WTC11 (cell line): ENCODE results near the gene AKAP13. TPM values are rescaled to one million over a fixed set of nuclear protein-coding genes. Genes with fewer than 3 reads are reported as not detected.
A peak's percentile ranks its signal among the peaks of the same experiment; 100 is the strongest.
"Not testable (repeated sequence)": the region's sequence is repeated elsewhere in the genome, so short reads cannot be mapped to it uniquely, and the experiment has no call there.

Source experiments
- ATAC-seq: fragments of 200-7000 bp; cut with Tn5 transposase; 2 replicates; pipeline ENCODE4 v1.10.0; 2021; ENCODE audit warnings: mild to moderate bottlenecking, moderate library complexity
- CTCF ChIA-PET: fragments of 300-600 bp; sonication (Branson Sonifier 250); formaldehyde crosslinking; loops from one replicate; lab custom pipeline; 2021; ENCODE audit warnings: antibody characterized with exemption; lab: Charles Lee
- POLR2A ChIA-PET: fragments of 350-600 bp; sonication (Branson Sonifier 250); formaldehyde crosslinking; loops from one replicate; lab custom pipeline; 2021; ENCODE audit warnings: antibody characterized with exemption; lab: Charles Lee
- DNase-seq: peaks from one replicate; pipeline ENCODE4 v3.0.0; 2021; ENCODE audit warnings: low spot score
- H3K27ac Mint-ChIP-seq: 2 replicates; pipeline ENCODE4 v1.8.0; 2021; ENCODE audit warnings: mixed read lengths
- H3K27me3 Mint-ChIP-seq: 2 replicates; pipeline ENCODE4 v1.8.0; 2021; ENCODE audit warnings: low read depth, mild to moderate bottlenecking, moderate library complexity, mixed read lengths
- H3K36me3 Mint-ChIP-seq: 2 replicates; pipeline ENCODE4 v1.8.0; 2021; ENCODE audit warnings: mixed read lengths
- H3K4me1 Mint-ChIP-seq: 2 replicates; pipeline ENCODE4 v1.8.0; 2022; ENCODE audit warnings: mixed read lengths
- H3K4me3 Mint-ChIP-seq: 2 replicates; pipeline ENCODE4 v1.8.0; 2021; ENCODE audit warnings: mild to moderate bottlenecking, moderate library complexity, mixed read lengths
- H3K9me3 Mint-ChIP-seq: 2 replicates; pipeline ENCODE4 v1.8.0; 2021; ENCODE audit warnings: mixed read lengths
- ATF1 ChIP-seq: sonication (generic); formaldehyde crosslinking; IDR thresholded peaks from 2 replicates; pipeline ENCODE4 v1.8.1; 2023; ENCODE audit warnings: mild to moderate bottlenecking, moderate library complexity, missing genetic modification reagents
- ATF3 ChIP-seq: sonication (generic); formaldehyde crosslinking; conservative IDR thresholded peaks from 2 replicates; pipeline ENCODE4 v1.8.1; 2022; ENCODE audit warnings: mild to moderate bottlenecking, missing genetic modification reagents
- CREB1 ChIP-seq: sonication (generic); formaldehyde crosslinking; IDR thresholded peaks from 2 replicates; pipeline ENCODE4 v1.8.0; 2023; ENCODE audit warnings: mild to moderate bottlenecking, missing genetic modification reagents
- E2F5 ChIP-seq: sonication (generic); formaldehyde crosslinking; IDR thresholded peaks from 2 replicates; pipeline ENCODE4 v1.8.1; 2022; ENCODE audit warnings: mild to moderate bottlenecking, moderate library complexity, missing genetic modification reagents
- ESRRA ChIP-seq: sonication (generic); formaldehyde crosslinking; IDR thresholded peaks from 2 replicates; pipeline ENCODE4 v1.8.1; 2022; ENCODE audit warnings: mild to moderate bottlenecking, missing genetic modification reagents, borderline replicate concordance
- FOXJ3 ChIP-seq: sonication (generic); formaldehyde crosslinking; IDR thresholded peaks from 2 replicates; pipeline ENCODE4 v1.9.0; 2021; ENCODE audit warnings: missing genetic modification reagents, mild to moderate bottlenecking, borderline replicate concordance
- GABPB1 ChIP-seq: sonication (generic); formaldehyde crosslinking; IDR thresholded peaks from 2 replicates; pipeline ENCODE4 v1.8.1; 2023; ENCODE audit warnings: mild to moderate bottlenecking, missing genetic modification reagents
- HMGA2 ChIP-seq: fragments of 250-450 bp; sonication (Bioruptor Pico); IDR thresholded peaks from 2 replicates; pipeline ENCODE4 v1.4.0; 2021; ENCODE audit warnings: mild to moderate bottlenecking, moderate library complexity
- MXD4 ChIP-seq: fragments of 250-450 bp; sonication (Bioruptor Pico); IDR thresholded peaks from 2 replicates; pipeline ENCODE4 v1.8.0; 2021; ENCODE audit warnings: mild to moderate bottlenecking, moderate library complexity, borderline replicate concordance
- MYBL2 ChIP-seq: sonication (generic); formaldehyde crosslinking; IDR thresholded peaks from 2 replicates; pipeline ENCODE4 v1.8.1; 2023; ENCODE audit warnings: mild to moderate bottlenecking, moderate library complexity, missing genetic modification reagents
- NFATC4 ChIP-seq: fragments of 250-450 bp; sonication (Bioruptor Pico); IDR thresholded peaks from 2 replicates; pipeline ENCODE4 v1.9.0; 2021; ENCODE audit warnings: mild to moderate bottlenecking
- PRRX2 ChIP-seq: fragments of 250-450 bp; sonication (Bioruptor Pico); IDR thresholded peaks from 2 replicates; pipeline ENCODE4 v1.8.0; 2021; ENCODE audit warnings: mild to moderate bottlenecking
- SP1 ChIP-seq: sonication (generic); formaldehyde crosslinking; conservative IDR thresholded peaks from 2 replicates; pipeline ENCODE4 v1.8.1; 2022; ENCODE audit warnings: missing genetic modification reagents
- ZNF138 ChIP-seq: sonication (generic); formaldehyde crosslinking; conservative IDR thresholded peaks from 2 replicates; pipeline ENCODE4 v1.8.1; 2022; ENCODE audit warnings: mild to moderate bottlenecking, moderate library complexity, missing genetic modification reagents
- ZNF396 ChIP-seq: fragments of 250-450 bp; sonication (Bioruptor Pico); IDR thresholded peaks from 2 replicates; pipeline ENCODE4 v1.8.0; 2021; ENCODE audit warnings: mild to moderate bottlenecking, moderate library complexity, borderline replicate concordance
- ZNF416 ChIP-seq: fragments of 250-450 bp; sonication (Bioruptor Pico); IDR thresholded peaks from 2 replicates; pipeline ENCODE4 v1.9.0; 2021; ENCODE audit warnings: mild to moderate bottlenecking, inconsistent platforms
- ZNF423 ChIP-seq: fragments of 250-450 bp; sonication (Bioruptor Pico); IDR thresholded peaks from 2 replicates; pipeline ENCODE4 v2.1.2; 2022; ENCODE audit warnings: mild to moderate bottlenecking, moderate library complexity
- total RNA-seq: library from RNA; stranded (reverse); gene quantifications from 3 replicates; pipeline ENCODE4 v1.2.3, GENCODE V29; 2021
- TF ChIP-seq, protein P1 (sequence below): fragments of 250-450 bp; sonication (Bioruptor Pico); IDR thresholded peaks from 2 replicates; pipeline ENCODE4 v1.8.0; 2021; ENCODE audit warnings: mild to moderate bottlenecking
- TF ChIP-seq, protein P2 (sequence below): sonication (generic); formaldehyde crosslinking; IDR thresholded peaks from 2 replicates; pipeline ENCODE4 v1.8.1; 2023; ENCODE audit warnings: mild to moderate bottlenecking, missing genetic modification reagents, moderate library complexity
- TF ChIP-seq, protein P3 (sequence below): sonication (generic); formaldehyde crosslinking; IDR thresholded peaks from 2 replicates; pipeline ENCODE4 v1.8.0; 2023; ENCODE audit warnings: mild to moderate bottlenecking, missing genetic modification reagents
- TF ChIP-seq, protein P4 (sequence below): fragments of 200-600 bp; IDR thresholded peaks from 2 replicates; pipeline ENCODE4 v1.8.0; 2022; ENCODE audit warnings: antibody characterized with exemption

Gene AKAP13
- total RNA-seq, 1 experiment from 2014 or later, result 50.3 TPM

DNA sequence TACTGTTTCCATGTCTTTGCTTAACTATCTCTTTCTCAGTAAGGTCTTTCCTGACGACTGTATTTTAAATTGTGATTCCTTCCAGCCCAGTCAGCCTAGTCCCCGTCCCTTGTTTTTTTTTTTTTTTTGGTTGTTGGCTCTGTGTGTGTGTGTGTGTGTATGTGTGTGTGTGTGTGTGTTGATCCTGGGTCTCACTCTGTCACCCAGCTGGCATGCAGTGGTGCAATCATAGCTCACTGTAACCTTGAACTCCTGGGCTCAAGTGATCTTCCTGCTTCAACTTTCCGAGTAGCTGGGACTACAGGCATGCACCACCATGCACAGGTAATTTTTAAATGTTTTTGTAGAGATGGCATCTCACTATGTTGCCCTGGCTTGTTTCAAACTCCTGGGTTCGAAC, 31.3 kb upstream of the AKAP13 start:
- POLR2A ChIA-PET, ATAC-seq, H3K36me3 Mint-ChIP-seq, H3K4me3 Mint-ChIP-seq, H3K27me3 Mint-ChIP-seq, H3K4me1 Mint-ChIP-seq, H3K27ac Mint-ChIP-seq, DNase-seq, H3K9me3 Mint-ChIP-seq: not testable (repeated sequence)
- CTCF ChIA-PET, result interaction anchor here (0.6 kb wide), 1 partner anchor 32 kb away, joined by 3 read pairs; no protein-coding TSS in a partner anchor
- peak; percentile 69; the same call in 1 of the 2 replicates for TF ChIP-seq GABPB1 (CRISPR knock-in tag)

GRCh38 chr15:85350395-85350794, 30.0 kb upstream of the AKAP13 start:
- CTCF ChIA-PET, result no interaction called here
- Mint-ChIP-seq H3K4me3 (no peak overlapping the region), H3K9me3 (no peaks in the 10 kb centered on the region; the same call in 1 of the 2 replicates)
- TF ChIP-seq ZNF423 (CRISPR knock-in tag) (no peak), SP1 (no peak), PRRX2 (CRISPR knock-in tag) (no peak), ZNF138 (CRISPR knock-in tag) (no peak), ZNF416 (CRISPR knock-in tag) (no peak), HMGA2 (no peak), ZNF396 (CRISPR knock-in tag) (no peak)
- TF ChIP-seq, protein P1, sequence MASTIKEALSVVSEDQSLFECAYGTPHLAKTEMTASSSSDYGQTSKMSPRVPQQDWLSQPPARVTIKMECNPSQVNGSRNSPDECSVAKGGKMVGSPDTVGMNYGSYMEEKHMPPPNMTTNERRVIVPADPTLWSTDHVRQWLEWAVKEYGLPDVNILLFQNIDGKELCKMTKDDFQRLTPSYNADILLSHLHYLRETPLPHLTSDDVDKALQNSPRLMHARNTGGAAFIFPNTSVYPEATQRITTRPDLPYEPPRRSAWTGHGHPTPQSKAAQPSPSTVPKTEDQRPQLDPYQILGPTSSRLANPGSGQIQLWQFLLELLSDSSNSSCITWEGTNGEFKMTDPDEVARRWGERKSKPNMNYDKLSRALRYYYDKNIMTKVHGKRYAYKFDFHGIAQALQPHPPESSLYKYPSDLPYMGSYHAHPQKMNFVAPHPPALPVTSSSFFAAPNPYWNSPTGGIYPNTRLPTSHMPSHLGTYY (CRISPR knock-in tag), result no peak
- TF ChIP-seq, all 79 proteins: peak for 0
- H3K27ac Mint-ChIP-seq, result no peak overlapping the region
- DNase-seq (no peak), ATAC-seq (no peak)
- POLR2A ChIA-PET, result no interaction called here
- H3K27me3 Mint-ChIP-seq, result no peaks in the 10 kb centered on the region
- no peaks in the 10 kb centered on the region for H3K36me3 Mint-ChIP-seq
- H3K4me1 Mint-ChIP-seq, result peaks cover 5% of the 10 kb centered on the region

DNA sequence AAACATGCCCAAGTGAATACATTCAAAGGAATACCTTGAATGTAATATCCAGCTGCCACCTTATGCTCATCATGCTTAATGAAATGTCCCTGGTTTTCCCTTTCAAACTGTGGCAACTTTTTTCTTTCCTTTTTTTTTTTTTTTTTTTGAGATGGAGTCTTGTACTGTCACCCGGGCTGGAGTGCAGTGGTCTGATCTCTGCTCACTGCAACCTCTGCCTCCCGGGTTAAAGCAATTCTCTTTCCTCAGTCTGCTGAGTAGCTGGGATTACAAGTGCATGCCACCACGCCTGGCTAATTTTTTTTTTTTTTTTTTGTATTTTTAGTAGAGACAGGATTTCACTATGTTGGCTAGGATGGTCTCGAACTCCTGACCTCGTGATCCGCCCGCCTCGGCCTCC, 28.9 kb upstream of the AKAP13 start:
- H3K27ac Mint-ChIP-seq, H3K9me3 Mint-ChIP-seq, DNase-seq, H3K4me1 Mint-ChIP-seq, H3K27me3 Mint-ChIP-seq, CTCF ChIA-PET, H3K4me3 Mint-ChIP-seq, H3K36me3 Mint-ChIP-seq, ATAC-seq, POLR2A ChIA-PET: not testable (repeated sequence)

DNA sequence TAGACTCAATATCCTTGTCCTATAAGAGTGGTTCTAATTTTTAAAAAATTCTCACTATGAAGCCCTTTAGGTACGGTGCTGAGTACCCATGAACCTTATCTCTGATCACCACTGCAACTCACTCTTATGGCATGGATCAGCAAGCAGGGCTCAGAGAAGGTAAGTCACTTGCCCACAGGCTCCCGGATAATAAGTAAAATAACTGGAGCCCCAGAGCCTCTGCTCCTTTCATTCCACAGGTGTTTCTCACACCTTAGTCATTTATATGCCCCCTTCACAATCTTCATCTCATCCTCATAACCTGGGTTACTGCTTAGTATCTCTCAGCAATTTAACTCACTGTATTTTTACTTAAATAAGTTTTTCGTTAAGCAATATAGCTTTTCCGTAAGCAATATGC, 28.4 kb upstream of the AKAP13 start:
- Mint-ChIP-seq H3K4me3 (no peak overlapping the region), H3K36me3 (no peaks in the 10 kb centered on the region), H3K27ac (no peak overlapping the region), H3K9me3 (no peaks in the 10 kb centered on the region; the same call in 1 of the 2 replicates), H3K4me1 (peaks cover 5% of the 10 kb centered on the region), H3K27me3 (no peaks in the 10 kb centered on the region)
- no peak for ATAC-seq
- CTCF ChIA-PET, result no interaction called here
- no peak for DNase-seq
- POLR2A ChIA-PET, result no interaction called here
- TF ChIP-seq ATF3 (CRISPR knock-in tag), result no peak
- TF ChIP-seq HMGA2, result no peak
- TF ChIP-seq, protein P2, sequence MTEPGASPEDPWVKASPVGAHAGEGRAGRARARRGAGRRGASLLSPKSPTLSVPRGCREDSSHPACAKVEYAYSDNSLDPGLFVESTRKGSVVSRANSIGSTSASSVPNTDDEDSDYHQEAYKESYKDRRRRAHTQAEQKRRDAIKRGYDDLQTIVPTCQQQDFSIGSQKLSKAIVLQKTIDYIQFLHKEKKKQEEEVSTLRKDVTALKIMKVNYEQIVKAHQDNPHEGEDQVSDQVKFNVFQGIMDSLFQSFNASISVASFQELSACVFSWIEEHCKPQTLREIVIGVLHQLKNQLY (CRISPR knock-in tag), result no peak
- no peak for TF ChIP-seq FOXJ3 (CRISPR knock-in tag)
- no peak for TF ChIP-seq CREB1

DNA sequence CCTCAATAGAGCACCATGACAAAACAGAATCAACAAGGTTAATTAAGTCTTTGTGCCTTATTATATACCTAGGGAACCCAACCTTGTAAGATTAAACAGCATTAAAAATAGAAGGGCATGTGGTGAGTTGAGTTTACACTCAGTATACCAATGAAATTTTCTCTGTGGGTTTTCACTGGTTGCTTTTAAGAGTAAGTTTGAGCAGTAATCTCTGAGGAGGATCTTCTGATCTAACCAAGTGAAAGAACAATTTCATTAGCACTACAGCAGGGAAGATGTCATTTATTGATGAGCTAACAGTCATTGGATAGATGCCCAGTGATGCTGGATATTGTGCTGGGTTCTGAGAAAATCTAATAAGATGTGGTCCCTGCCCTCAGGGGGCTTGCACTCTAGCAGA, 26.9 kb upstream of the AKAP13 start:
- H3K9me3 Mint-ChIP-seq, result no peaks in the 10 kb centered on the region; the same call in 1 of the 2 replicates
- no peaks in the 10 kb centered on the region for H3K27me3 Mint-ChIP-seq
- ChIA-PET POLR2A (no interaction called here), CTCF (no interaction called here)
- H3K4me1 Mint-ChIP-seq, result no peaks in the 10 kb centered on the region; the same call in 1 of the 2 replicates
- H3K36me3 Mint-ChIP-seq, result no peaks in the 10 kb centered on the region
- DNase-seq, result no peak
- H3K4me3 Mint-ChIP-seq, result no peak overlapping the region
- H3K27ac Mint-ChIP-seq, result no peak overlapping the region
- ATAC-seq, result no peak
- TF ChIP-seq NFATC4 (CRISPR knock-in tag) (no peak), MYBL2 (CRISPR knock-in tag) (no peak), CREB1 (no peak), ESRRA (CRISPR knock-in tag) (no peak), MXD4 (CRISPR knock-in tag) (no peak), E2F5 (CRISPR knock-in tag) (no peak), ATF1 (CRISPR knock-in tag) (no peak)
- TF ChIP-seq, protein P3, sequence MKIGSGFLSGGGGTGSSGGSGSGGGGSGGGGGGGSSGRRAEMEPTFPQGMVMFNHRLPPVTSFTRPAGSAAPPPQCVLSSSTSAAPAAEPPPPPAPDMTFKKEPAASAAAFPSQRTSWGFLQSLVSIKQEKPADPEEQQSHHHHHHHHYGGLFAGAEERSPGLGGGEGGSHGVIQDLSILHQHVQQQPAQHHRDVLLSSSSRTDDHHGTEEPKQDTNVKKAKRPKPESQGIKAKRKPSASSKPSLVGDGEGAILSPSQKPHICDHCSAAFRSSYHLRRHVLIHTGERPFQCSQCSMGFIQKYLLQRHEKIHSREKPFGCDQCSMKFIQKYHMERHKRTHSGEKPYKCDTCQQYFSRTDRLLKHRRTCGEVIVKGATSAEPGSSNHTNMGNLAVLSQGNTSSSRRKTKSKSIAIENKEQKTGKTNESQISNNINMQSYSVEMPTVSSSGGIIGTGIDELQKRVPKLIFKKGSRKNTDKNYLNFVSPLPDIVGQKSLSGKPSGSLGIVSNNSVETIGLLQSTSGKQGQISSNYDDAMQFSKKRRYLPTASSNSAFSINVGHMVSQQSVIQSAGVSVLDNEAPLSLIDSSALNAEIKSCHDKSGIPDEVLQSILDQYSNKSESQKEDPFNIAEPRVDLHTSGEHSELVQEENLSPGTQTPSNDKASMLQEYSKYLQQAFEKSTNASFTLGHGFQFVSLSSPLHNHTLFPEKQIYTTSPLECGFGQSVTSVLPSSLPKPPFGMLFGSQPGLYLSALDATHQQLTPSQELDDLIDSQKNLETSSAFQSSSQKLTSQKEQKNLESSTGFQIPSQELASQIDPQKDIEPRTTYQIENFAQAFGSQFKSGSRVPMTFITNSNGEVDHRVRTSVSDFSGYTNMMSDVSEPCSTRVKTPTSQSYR (CRISPR knock-in tag), result no peak
- TF ChIP-seq, protein P4, sequence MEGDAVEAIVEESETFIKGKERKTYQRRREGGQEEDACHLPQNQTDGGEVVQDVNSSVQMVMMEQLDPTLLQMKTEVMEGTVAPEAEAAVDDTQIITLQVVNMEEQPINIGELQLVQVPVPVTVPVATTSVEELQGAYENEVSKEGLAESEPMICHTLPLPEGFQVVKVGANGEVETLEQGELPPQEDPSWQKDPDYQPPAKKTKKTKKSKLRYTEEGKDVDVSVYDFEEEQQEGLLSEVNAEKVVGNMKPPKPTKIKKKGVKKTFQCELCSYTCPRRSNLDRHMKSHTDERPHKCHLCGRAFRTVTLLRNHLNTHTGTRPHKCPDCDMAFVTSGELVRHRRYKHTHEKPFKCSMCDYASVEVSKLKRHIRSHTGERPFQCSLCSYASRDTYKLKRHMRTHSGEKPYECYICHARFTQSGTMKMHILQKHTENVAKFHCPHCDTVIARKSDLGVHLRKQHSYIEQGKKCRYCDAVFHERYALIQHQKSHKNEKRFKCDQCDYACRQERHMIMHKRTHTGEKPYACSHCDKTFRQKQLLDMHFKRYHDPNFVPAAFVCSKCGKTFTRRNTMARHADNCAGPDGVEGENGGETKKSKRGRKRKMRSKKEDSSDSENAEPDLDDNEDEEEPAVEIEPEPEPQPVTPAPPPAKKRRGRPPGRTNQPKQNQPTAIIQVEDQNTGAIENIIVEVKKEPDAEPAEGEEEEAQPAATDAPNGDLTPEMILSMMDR, result no peak
